Panc1 (cell line): Measurements from ENCODE around the gene PDE11A. TPM values are rescaled to one million over a fixed set of nuclear protein-coding genes. Genes with fewer than 3 reads are reported as not detected.

ENCODE experiments used
- ATAC-seq: fragments of 200-7000 bp; cut with Tn5 transposase; 2 replicates; pipeline ENCODE4 v1.9.1; 2020; ENCODE audit warnings: mild to moderate bottlenecking, moderate library complexity
- BruUV-seq: library from RNA; stranded (reverse); fragments of 400-500 nt; replicated peaks from 2 replicates; lab custom pipeline; 2021; lab: Mats Ljungman, UMichigan
- CTCF ChIA-PET: fragments of 300-600 bp; sonication (Branson Sonifier 250); formaldehyde crosslinking; loops from one replicate; lab custom pipeline; 2022; ENCODE audit warnings: antibody characterized with exemption; lab: Charles Lee
- POLR2A ChIA-PET: fragments of 300-600 bp; sonication (Branson Sonifier 250); formaldehyde crosslinking; loops from one replicate; lab custom pipeline; 2022; ENCODE audit warnings: antibody characterized with exemption; lab: Charles Lee
- DNase-seq: peaks from one replicate; pipeline ENCODE4 v3.0.0-alpha.2; 2010; ENCODE audit warnings: low read depth, low spot score
- H3K27ac ChIP-seq: 2 replicates; pipeline ENCODE4 v1.5.1; 2011; ENCODE audit warnings: mild to moderate bottlenecking, low read length, inconsistent platforms
- H3K27me3 ChIP-seq: fragments of 200-500 bp; sonication (Bioruptor generic); 2 replicates; pipeline ENCODE4 v1.6.0; 2014; ENCODE audit warnings: low read length, inconsistent platforms; ENCODE audit not compliant: control insufficient read depth, insufficient read depth
- H3K36me3 ChIP-seq: fragments of 200-500 bp; sonication (Bioruptor generic); 2 replicates; pipeline ENCODE4 v1.5.1; 2014; ENCODE audit warnings: inconsistent platforms, mild to moderate bottlenecking, low read length, moderate library complexity; ENCODE audit not compliant: control insufficient read depth, insufficient read depth
- H3K4me1 ChIP-seq: 2 replicates; pipeline ENCODE4 v1.5.1; 2011; ENCODE audit warnings: inconsistent platforms, mild to moderate bottlenecking, low read length, moderate library complexity; ENCODE audit not compliant: control insufficient read depth, insufficient read depth
- H3K4me3 ChIP-seq, 2 experiments: 2 replicates each; pipeline ENCODE4 v1.5.1; 2011 to 2012; ENCODE audit warnings: low read depth in 2 of 2, low read length in 2 of 2, mild to moderate bottlenecking in 2 of 2, inconsistent platforms in 1 of 2, moderate library complexity in 1 of 2
- H3K9me3 ChIP-seq: fragments of 200-500 bp; sonication (Bioruptor generic); 2 replicates; pipeline ENCODE4 v1.5.1; 2014; ENCODE audit warnings: low read depth, mild to moderate bottlenecking, inconsistent platforms, low read length, moderate library complexity; ENCODE audit not compliant: control insufficient read depth, insufficient read depth
- POLR2AphosphoS5 ChIP-seq: IDR thresholded peaks from 2 replicates; pipeline ENCODE4 v1.6.1; 2012; ENCODE audit warnings: mild to moderate bottlenecking, low read depth, low read length, moderate library complexity
- SIN3A ChIP-seq: IDR thresholded peaks from 2 replicates; pipeline ENCODE4 v1.6.1; 2012; ENCODE audit warnings: low read depth, mild to moderate bottlenecking, low read length, moderate library complexity, borderline replicate concordance; ENCODE audit not compliant: insufficient read depth
- TCF7L2 ChIP-seq: IDR thresholded peaks from 2 replicates; pipeline ENCODE4 v1.6.1; 2011; ENCODE audit warnings: mild to moderate bottlenecking, low read depth, low read length, inconsistent platforms
- in situ Hi-C: cut with HindIII; loops from 2 replicates; pipeline ENCODE4 v1.10.0; 2016; ENCODE audit warnings: low sequenced_read_pairs, low pct_unique_long_range_greater_than_20kb
- intact Hi-C: fragments of 100-400 bp; cut with micrococcal nuclease; formaldehyde crosslinking; loops from one replicate; pipeline ENCODE4 v1.10.0; 2022; ENCODE audit not compliant: unreplicated experiment
- total RNA-seq: library from RNA; stranded (reverse); gene quantifications from one replicate; pipeline ENCODE4 v1.2.1, GENCODE V29; 2021; ENCODE audit not compliant: unreplicated experiment
- TF ChIP-seq, protein P1 (sequence below): fragments of 450-650 bp; IDR thresholded peaks from 2 replicates; pipeline ENCODE4 v1.5.1; 2017; ENCODE audit warnings: mild to moderate bottlenecking
- TF ChIP-seq, protein P2 (sequence below), 2 experiments: IDR thresholded peaks; 2 replicates each; pipeline ENCODE4 v1.6.1; 2011 to 2012; ENCODE audit warnings: low read depth in 2 of 2, control low read depth in 1 of 2, low read length in 1 of 2, mild to moderate bottlenecking in 1 of 2, moderate library complexity in 1 of 2; ENCODE audit not compliant: insufficient read depth in 1 of 2

Gene PDE11A
- total RNA-seq, 1 experiment from 2014 or later: not detected

DNA sequence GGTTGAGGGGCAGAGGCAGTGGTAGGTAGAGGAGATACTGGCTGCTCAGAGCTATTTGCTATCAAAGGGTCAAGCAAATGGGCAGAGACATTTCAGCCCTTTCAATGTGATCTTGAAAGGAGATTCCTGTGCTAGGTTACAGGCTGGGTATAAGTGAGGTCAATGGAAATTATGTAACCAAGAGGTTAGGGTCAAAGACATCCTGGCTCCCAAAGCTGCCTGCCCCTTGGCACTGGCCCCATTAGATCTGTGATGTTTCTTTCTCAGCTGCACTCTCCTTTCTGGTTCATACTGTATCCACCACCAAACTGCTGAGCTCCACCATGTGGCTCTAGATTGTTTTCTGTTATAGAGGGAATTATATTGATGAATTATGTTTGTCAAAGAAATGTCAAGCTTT is 479.6 kb downstream of the PDE11A start:
- Histone ChIP-seq H3K27ac (no peak overlapping the region), H3K36me3 (no peaks in the 10 kb centered on the region), H3K9me3 (no peaks in the 10 kb centered on the region), H3K4me1 (no peaks in the 10 kb centered on the region), H3K4me3 (no peak overlapping the region), H3K27me3 (peaks cover 5% of the 10 kb centered on the region; the same call in 1 of the 2 replicates)
- ChIA-PET CTCF (no interaction called here), POLR2A (no interaction called here)
- ATAC-seq (no peak), DNase-seq (no peak)
- in situ Hi-C loops (no loop called here), intact Hi-C loops (no loop called here)
- no TSS peak for BruUV-seq
- no peak for TF ChIP-seq POLR2AphosphoS5
- TF ChIP-seq TCF7L2: no peak
- TF ChIP-seq, protein P1, sequence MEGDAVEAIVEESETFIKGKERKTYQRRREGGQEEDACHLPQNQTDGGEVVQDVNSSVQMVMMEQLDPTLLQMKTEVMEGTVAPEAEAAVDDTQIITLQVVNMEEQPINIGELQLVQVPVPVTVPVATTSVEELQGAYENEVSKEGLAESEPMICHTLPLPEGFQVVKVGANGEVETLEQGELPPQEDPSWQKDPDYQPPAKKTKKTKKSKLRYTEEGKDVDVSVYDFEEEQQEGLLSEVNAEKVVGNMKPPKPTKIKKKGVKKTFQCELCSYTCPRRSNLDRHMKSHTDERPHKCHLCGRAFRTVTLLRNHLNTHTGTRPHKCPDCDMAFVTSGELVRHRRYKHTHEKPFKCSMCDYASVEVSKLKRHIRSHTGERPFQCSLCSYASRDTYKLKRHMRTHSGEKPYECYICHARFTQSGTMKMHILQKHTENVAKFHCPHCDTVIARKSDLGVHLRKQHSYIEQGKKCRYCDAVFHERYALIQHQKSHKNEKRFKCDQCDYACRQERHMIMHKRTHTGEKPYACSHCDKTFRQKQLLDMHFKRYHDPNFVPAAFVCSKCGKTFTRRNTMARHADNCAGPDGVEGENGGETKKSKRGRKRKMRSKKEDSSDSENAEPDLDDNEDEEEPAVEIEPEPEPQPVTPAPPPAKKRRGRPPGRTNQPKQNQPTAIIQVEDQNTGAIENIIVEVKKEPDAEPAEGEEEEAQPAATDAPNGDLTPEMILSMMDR: no peak
- no peak for TF ChIP-seq SIN3A
- TF ChIP-seq, protein P2, sequence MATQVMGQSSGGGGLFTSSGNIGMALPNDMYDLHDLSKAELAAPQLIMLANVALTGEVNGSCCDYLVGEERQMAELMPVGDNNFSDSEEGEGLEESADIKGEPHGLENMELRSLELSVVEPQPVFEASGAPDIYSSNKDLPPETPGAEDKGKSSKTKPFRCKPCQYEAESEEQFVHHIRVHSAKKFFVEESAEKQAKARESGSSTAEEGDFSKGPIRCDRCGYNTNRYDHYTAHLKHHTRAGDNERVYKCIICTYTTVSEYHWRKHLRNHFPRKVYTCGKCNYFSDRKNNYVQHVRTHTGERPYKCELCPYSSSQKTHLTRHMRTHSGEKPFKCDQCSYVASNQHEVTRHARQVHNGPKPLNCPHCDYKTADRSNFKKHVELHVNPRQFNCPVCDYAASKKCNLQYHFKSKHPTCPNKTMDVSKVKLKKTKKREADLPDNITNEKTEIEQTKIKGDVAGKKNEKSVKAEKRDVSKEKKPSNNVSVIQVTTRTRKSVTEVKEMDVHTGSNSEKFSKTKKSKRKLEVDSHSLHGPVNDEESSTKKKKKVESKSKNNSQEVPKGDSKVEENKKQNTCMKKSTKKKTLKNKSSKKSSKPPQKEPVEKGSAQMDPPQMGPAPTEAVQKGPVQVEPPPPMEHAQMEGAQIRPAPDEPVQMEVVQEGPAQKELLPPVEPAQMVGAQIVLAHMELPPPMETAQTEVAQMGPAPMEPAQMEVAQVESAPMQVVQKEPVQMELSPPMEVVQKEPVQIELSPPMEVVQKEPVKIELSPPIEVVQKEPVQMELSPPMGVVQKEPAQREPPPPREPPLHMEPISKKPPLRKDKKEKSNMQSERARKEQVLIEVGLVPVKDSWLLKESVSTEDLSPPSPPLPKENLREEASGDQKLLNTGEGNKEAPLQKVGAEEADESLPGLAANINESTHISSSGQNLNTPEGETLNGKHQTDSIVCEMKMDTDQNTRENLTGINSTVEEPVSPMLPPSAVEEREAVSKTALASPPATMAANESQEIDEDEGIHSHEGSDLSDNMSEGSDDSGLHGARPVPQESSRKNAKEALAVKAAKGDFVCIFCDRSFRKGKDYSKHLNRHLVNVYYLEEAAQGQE (IDR thresholded peaks at IDR 0.05; ENCODE audit: insufficient read depth in 1 of 2, low read depth in 2 of 2, low read length in 1 of 2): no peak

DNA sequence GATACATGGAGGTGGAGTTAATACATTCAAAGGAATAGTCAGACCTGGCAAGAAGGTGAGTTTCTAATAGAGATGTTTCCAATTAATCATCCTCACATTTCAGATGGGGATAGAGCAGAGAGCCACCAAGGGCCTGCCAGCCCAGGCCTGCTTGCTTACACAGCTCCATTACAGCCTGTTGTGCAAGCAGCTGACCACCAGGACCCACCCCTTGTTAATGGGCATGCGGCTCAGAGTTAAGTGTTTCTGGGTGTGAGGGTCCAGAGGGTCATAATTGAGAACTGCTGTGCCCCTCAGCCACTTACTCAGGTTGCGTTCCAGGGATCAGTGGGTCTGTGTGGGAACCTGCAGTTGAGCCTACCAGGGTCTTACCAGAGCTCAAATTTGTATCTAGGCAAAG is 480.2 kb downstream of the PDE11A start:
- H3K27me3 ChIP-seq: peaks cover 5% of the 10 kb centered on the region; the same call in 1 of the 2 replicates
- DNase-seq: no peak
- no peaks in the 10 kb centered on the region for H3K36me3 ChIP-seq
- in situ Hi-C loops: no loop called here
- no peaks in the 10 kb centered on the region for H3K4me1 ChIP-seq
- H3K4me3 ChIP-seq: no peak overlapping the region
- no TSS peak for BruUV-seq
- no peaks in the 10 kb centered on the region for H3K9me3 ChIP-seq
- TF ChIP-seq POLR2AphosphoS5 (no peak), SIN3A (no peak), TCF7L2 (no peak)
- TF ChIP-seq, protein P2 (IDR thresholded peaks at IDR 0.05; ENCODE audit: insufficient read depth in 1 of 2, low read depth in 2 of 2, low read length in 1 of 2): no peak
- TF ChIP-seq, protein P1: no peak
- POLR2A ChIA-PET: no interaction called here
- no peak for ATAC-seq
- intact Hi-C loops: no loop called here
- CTCF ChIA-PET: interaction anchor here (0.6 kb wide), 1 partner anchor 255 kb away, joined by 3 read pairs; no protein-coding TSS in a partner anchor
- no peak overlapping the region for H3K27ac ChIP-seq
